ENCODE measurements around the gene HDAC10. TPM values are rescaled to one million over a fixed set of nuclear protein-coding genes. Genes with fewer than 3 reads are reported as not detected.
A peak's percentile ranks its signal among the peaks of the same experiment; 100 is the strongest.
"Not testable (repeated sequence)": the region's sequence is repeated elsewhere in the genome, so short reads cannot be mapped to it uniquely, and the experiment has no call there.

HDAC10 gene
- total RNA-seq, 1 experiment from 2014 or later: 62.6 TPM

GRCh38 chr22:50218153-50218995 is 32.7 kb downstream of the HDAC10 start:
- no peak for DNase-seq (ENCODE audit: low spot score)

- no peak for DNase-seq (ENCODE audit: low spot score)
Observed at GRCh38 chr22:50217543-50218152, 33.4 kb downstream of the HDAC10 start.

GRCh38 chr22:50216684-50217520 is 34.2 kb downstream of the HDAC10 start:
- DNase-seq (ENCODE audit: low spot score): no peak

- DNase-seq (ENCODE audit: low spot score): no peak
Observed at GRCh38 chr22:50216055-50216683, 34.9 kb downstream of the HDAC10 start.

GRCh38 chr22:50215297-50216054 is 35.6 kb downstream of the HDAC10 start:
- no peak for DNase-seq (ENCODE audit: low spot score)

- DNase-seq (ENCODE audit: low spot score): no peak
Observed at GRCh38 chr22:50213263-50213662, 37.8 kb downstream of the HDAC10 start.

- no peak for DNase-seq (ENCODE audit: low spot score)
Observed at GRCh38 chr22:50211147-50211546, 39.9 kb downstream of the HDAC10 start.

GRCh38 chr22:50210378-50211139 is 40.5 kb downstream of the HDAC10 start:
- no peak for DNase-seq (ENCODE audit: low spot score)

- DNase-seq (ENCODE audit: low spot score): peak; percentile 71
Observed at GRCh38 chr22:50209893-50210292, 41.2 kb downstream of the HDAC10 start.

- no peak for DNase-seq (ENCODE audit: low spot score)
Observed at GRCh38 chr22:50208939-50209892, 41.8 kb downstream of the HDAC10 start.

- no peak for DNase-seq (ENCODE audit: low spot score)
Observed at GRCh38 chr22:50208430-50208938, 42.6 kb downstream of the HDAC10 start.

- DNase-seq (ENCODE audit: low spot score): no peak
Observed at GRCh38 chr22:50207383-50208140, 43.5 kb downstream of the HDAC10 start.

GRCh38 chr22:50206599-50206998 is 44.5 kb downstream of the HDAC10 start:
- DNase-seq (ENCODE audit: low spot score): peak; percentile 4

GRCh38 chr22:50205781-50206569 is 45.1 kb downstream of the HDAC10 start:
- DNase-seq (ENCODE audit: low spot score): no peak

GRCh38 chr22:50204998-50205397 is 46.1 kb downstream of the HDAC10 start:
- DNase-seq (ENCODE audit: low spot score): not testable (repeated sequence)

- no peak for DNase-seq (ENCODE audit: low spot score)
Observed at GRCh38 chr22:50204571-50204970, 46.5 kb downstream of the HDAC10 start.

- no peak for DNase-seq (ENCODE audit: low spot score)
Observed at GRCh38 chr22:50203288-50203687, 47.8 kb downstream of the HDAC10 start.

Data from HT-29 (cell line).